HFF-Myc (cell line): ENCODE data around the gene NFE2L3.

ENCODE experiments used
- DNase-seq: peaks from one replicate; pipeline ENCODE4 v3.0.0-alpha.2; 2011; ENCODE audit warnings: low read depth; ENCODE audit errors: extremely low read depth
- H3K4me3 ChIP-seq: replicated peaks from 2 replicates; pipeline ENCODE4 v1.5.1; 2011; ENCODE audit warnings: low read depth, mild to moderate bottlenecking, control low read depth, low read length
- CTCF ChIP-seq: IDR thresholded peaks from 2 replicates; pipeline ENCODE4 v1.5.1; 2012; ENCODE audit warnings: mild to moderate bottlenecking, low read depth, low read length, control low read depth; ENCODE audit errors: missing control alignments

Gene NFE2L3, protein sequence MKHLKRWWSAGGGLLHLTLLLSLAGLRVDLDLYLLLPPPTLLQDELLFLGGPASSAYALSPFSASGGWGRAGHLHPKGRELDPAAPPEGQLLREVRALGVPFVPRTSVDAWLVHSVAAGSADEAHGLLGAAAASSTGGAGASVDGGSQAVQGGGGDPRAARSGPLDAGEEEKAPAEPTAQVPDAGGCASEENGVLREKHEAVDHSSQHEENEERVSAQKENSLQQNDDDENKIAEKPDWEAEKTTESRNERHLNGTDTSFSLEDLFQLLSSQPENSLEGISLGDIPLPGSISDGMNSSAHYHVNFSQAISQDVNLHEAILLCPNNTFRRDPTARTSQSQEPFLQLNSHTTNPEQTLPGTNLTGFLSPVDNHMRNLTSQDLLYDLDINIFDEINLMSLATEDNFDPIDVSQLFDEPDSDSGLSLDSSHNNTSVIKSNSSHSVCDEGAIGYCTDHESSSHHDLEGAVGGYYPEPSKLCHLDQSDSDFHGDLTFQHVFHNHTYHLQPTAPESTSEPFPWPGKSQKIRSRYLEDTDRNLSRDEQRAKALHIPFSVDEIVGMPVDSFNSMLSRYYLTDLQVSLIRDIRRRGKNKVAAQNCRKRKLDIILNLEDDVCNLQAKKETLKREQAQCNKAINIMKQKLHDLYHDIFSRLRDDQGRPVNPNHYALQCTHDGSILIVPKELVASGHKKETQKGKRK

GRCh38 chr7:26151953-26152781, at the start of gene NFE2L3:
Gene NFE2L3 (plus strand): TSS chr7:26152198. CDS start chr7:26152499, 301 bp downstream.
- peak within 1 kb of the TSS; percentile 52 for H3K4me3 ChIP-seq
- DNase-seq = peak; percentile 10
- TF ChIP-seq CTCF = no peak

- DNase-seq = no peak
- no peak overlapping the region for H3K4me3 ChIP-seq
- no peak for TF ChIP-seq CTCF
Measured at GRCh38 chr7:26103596-26103995, 48.4 kb upstream of the NFE2L3 start.

- H3K4me3 ChIP-seq = no peak overlapping the region
- TF ChIP-seq CTCF = no peak
- no peak for DNase-seq
Measured at GRCh38 chr7:26105236-26105635, 46.8 kb upstream of the NFE2L3 start.

DNA sequence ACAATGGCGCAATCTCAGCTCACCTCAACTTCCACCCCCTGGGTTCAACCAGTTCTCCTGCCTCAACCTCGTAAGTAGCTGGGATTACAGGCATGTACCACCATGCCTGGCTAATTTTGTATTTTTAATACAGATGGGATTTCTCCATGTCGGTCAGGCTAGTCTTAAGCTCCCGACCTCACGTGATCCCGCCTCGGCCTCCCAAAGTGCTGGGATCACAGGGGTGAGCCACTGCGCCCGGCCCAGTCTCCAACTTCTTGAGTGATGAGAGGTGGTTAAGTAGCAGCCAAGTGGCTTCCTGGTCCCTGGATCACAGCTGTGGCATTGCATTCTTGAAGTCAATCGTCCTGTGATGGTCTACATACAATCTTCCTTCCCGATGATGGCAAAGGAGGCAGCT, 46.1 kb upstream of the NFE2L3 start:
- no peak for DNase-seq
- no peak for TF ChIP-seq CTCF
- H3K4me3 ChIP-seq = no peak overlapping the region

GRCh38 chr7:26112203-26112740, 39.7 kb upstream of the NFE2L3 start:
- no peak for DNase-seq
- TF ChIP-seq CTCF = no peak

DNA sequence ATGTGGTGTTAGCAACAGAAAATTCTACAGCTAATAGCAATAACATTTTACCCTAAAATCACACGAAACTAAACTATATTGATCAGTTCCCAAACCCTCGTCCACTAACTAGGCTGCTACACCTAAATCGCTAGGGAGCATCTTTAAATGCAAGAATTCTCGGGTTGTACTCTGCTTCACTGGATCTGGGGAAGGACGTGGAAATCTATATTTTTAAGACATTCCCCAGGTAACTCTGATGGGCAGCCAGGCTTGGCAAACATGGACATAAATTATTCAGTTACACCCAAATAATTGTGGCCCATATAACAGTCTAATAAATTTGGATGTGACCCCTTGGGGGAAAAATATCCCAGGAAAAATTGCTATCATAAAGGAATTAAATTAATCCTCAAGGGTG, 36.3 kb upstream of the NFE2L3 start:
- TF ChIP-seq CTCF = no peak
- no peak overlapping the region for H3K4me3 ChIP-seq
- DNase-seq = no peak

More at GRCh38 chr7:26112203-26112740, 39.7 kb upstream of the NFE2L3 start:
- no peak overlapping the region for H3K4me3 ChIP-seq
